ENCODE results near the gene SLC29A1. TPM values are rescaled to one million over a fixed set of nuclear protein-coding genes. Genes with fewer than 3 reads are reported as not detected.

SLC29A1 gene
- total and polyA plus RNA-seq, 9 of the 15 experiments (the other 6 are each of a cell fraction or from before 2014, with no cell fraction given), result 18.9 to 170 (median 57.7) TPM

- TF ChIP-seq, protein P1, sequence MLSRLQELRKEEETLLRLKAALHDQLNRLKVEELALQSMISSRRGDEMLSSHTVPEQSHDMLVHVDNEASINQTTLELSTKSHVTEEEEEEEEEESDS (CRISPR knock-in tag; IDR thresholded peaks at IDR 0.05), result no peak
- TF ChIP-seq, protein P2, sequence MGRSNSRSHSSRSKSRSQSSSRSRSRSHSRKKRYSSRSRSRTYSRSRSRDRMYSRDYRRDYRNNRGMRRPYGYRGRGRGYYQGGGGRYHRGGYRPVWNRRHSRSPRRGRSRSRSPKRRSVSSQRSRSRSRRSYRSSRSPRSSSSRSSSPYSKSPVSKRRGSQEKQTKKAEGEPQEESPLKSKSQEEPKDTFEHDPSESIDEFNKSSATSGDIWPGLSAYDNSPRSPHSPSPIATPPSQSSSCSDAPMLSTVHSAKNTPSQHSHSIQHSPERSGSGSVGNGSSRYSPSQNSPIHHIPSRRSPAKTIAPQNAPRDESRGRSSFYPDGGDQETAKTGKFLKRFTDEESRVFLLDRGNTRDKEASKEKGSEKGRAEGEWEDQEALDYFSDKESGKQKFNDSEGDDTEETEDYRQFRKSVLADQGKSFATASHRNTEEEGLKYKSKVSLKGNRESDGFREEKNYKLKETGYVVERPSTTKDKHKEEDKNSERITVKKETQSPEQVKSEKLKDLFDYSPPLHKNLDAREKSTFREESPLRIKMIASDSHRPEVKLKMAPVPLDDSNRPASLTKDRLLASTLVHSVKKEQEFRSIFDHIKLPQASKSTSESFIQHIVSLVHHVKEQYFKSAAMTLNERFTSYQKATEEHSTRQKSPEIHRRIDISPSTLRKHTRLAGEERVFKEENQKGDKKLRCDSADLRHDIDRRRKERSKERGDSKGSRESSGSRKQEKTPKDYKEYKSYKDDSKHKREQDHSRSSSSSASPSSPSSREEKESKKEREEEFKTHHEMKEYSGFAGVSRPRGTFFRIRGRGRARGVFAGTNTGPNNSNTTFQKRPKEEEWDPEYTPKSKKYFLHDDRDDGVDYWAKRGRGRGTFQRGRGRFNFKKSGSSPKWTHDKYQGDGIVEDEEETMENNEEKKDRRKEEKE (IDR thresholded peaks at IDR 0.05; ENCODE audit: borderline replicate concordance in 1 of 2, control insufficient read depth in 1 of 2, low read depth in 2 of 2, low read length in 1 of 2), result no peak
- TF ChIP-seq YBX1 (IDR thresholded peaks at IDR 0.05) (no peak), RFX7 (CRISPR knock-in tag; IDR thresholded peaks at IDR 0.05) (no peak), NR2C2 (CRISPR knock-in tag; IDR thresholded peaks at IDR 0.05) (no peak), NR2C2 (tag; IDR thresholded peaks at IDR 0.05) (no peak), NFE2 (IDR thresholded peaks at IDR 0.05; ENCODE audit: low read depth) (peak; percentile 53; the same call in 1 of the 2 replicates), TAF9B (IDR thresholded peaks at IDR 0.05; ENCODE audit: partially characterized antibody) (peak; percentile 40), NFATC3 (IDR thresholded peaks at IDR 0.05) (no peak), ZNF121 (CRISPR knock-in tag; conservative IDR thresholded peaks at IDR 0.05) (no peak), ETV6 (IDR thresholded peaks at IDR 0.05; ENCODE audit: borderline replicate concordance in 1 of 2, low read depth in 2 of 2, low read length in 1 of 2) (no peak), ETV6 (CRISPR knock-in tag; IDR thresholded peaks at IDR 0.05; ENCODE audit: borderline replicate concordance) (no peak), RCOR1 (IDR thresholded peaks at IDR 0.05; ENCODE audit: borderline replicate concordance in 1 of 2, low read depth in 2 of 2, low read length in 2 of 2) (peak in 1 of 2 experiments; percentile 65; a peak in 1 of 4 replicates)
- TF ChIP-seq, protein P3, sequence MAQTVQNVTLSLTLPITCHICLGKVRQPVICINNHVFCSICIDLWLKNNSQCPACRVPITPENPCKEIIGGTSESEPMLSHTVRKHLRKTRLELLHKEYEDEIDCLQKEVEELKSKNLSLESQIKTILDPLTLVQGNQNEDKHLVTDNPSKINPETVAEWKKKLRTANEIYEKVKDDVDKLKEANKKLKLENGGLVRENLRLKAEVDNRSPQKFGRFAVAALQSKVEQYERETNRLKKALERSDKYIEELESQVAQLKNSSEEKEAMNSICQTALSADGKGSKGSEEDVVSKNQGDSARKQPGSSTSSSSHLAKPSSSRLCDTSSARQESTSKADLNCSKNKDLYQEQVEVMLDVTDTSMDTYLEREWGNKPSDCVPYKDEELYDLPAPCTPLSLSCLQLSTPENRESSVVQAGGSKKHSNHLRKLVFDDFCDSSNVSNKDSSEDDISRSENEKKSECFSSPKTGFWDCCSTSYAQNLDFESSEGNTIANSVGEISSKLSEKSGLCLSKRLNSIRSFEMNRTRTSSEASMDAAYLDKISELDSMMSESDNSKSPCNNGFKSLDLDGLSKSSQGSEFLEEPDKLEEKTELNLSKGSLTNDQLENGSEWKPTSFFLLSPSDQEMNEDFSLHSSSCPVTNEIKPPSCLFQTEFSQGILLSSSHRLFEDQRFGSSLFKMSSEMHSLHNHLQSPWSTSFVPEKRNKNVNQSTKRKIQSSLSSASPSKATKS (CRISPR knock-in tag; IDR thresholded peaks at IDR 0.05), result no peak
- TF ChIP-seq, protein P4, sequence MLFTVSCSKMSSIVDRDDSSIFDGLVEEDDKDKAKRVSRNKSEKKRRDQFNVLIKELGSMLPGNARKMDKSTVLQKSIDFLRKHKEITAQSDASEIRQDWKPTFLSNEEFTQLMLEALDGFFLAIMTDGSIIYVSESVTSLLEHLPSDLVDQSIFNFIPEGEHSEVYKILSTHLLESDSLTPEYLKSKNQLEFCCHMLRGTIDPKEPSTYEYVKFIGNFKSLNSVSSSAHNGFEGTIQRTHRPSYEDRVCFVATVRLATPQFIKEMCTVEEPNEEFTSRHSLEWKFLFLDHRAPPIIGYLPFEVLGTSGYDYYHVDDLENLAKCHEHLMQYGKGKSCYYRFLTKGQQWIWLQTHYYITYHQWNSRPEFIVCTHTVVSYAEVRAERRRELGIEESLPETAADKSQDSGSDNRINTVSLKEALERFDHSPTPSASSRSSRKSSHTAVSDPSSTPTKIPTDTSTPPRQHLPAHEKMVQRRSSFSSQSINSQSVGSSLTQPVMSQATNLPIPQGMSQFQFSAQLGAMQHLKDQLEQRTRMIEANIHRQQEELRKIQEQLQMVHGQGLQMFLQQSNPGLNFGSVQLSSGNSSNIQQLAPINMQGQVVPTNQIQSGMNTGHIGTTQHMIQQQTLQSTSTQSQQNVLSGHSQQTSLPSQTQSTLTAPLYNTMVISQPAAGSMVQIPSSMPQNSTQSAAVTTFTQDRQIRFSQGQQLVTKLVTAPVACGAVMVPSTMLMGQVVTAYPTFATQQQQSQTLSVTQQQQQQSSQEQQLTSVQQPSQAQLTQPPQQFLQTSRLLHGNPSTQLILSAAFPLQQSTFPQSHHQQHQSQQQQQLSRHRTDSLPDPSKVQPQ (CRISPR knock-in tag; IDR thresholded peaks at IDR 0.05; ENCODE audit: borderline replicate concordance), result no peak
- TF ChIP-seq, protein P5, sequence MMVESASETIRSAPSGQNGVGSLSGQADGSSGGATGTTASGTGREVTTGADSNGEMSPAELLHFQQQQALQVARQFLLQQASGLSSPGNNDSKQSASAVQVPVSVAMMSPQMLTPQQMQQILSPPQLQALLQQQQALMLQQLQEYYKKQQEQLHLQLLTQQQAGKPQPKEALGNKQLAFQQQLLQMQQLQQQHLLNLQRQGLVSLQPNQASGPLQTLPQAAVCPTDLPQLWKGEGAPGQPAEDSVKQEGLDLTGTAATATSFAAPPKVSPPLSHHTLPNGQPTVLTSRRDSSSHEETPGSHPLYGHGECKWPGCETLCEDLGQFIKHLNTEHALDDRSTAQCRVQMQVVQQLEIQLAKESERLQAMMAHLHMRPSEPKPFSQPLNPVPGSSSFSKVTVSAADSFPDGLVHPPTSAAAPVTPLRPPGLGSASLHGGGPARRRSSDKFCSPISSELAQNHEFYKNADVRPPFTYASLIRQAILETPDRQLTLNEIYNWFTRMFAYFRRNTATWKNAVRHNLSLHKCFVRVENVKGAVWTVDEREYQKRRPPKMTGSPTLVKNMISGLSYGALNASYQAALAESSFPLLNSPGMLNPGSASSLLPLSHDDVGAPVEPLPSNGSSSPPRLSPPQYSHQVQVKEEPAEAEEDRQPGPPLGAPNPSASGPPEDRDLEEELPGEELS (CRISPR knock-in tag; IDR thresholded peaks at IDR 0.05; ENCODE audit: borderline replicate concordance), result no peak
These were observed 19.4 kb upstream of the SLC29A1 start (continued) for GRCh38 chr6:44203955-44204354.
